ENCODE results near the gene TAS2R10.

The TAS2R10 gene

GRCh38 chr12:10807186-10807585 lies 19.0 kb downstream of the TAS2R10 start, which contains the start of gene TAS2R8:
Gene TAS2R8 (minus strand): TSS chr12:10807286. CDS start chr12:10806980, 306 bp downstream.
- Histone ChIP-seq H3K36me3 (ENCODE audit: control insufficient read depth, low read length) (no peaks in the 10 kb centered on the region), H3F3A (ENCODE audit: control insufficient read depth, insufficient read depth) (no peaks in the 10 kb centered on the region), H3K27ac (ENCODE audit: low read depth, low read length) (no peak within 1 kb of the TSS), H3K9me2 (replicated peaks; ENCODE audit: control insufficient read depth, low read length) (no peaks in the 10 kb centered on the region), H3K4me3 (ENCODE audit: low read length) (no peak within 1 kb of the TSS), H3K27me3 (ENCODE audit: control insufficient read depth, low read length) (no peaks in the 10 kb centered on the region), H3K4me2 (ENCODE audit: low read length) (no peak within 1 kb of the TSS), H3K9me3 (ENCODE audit: control insufficient read depth, insufficient read depth, low read length) (no peaks in the 10 kb centered on the region), H4K20me1 (ENCODE audit: control insufficient read depth, insufficient read depth, low read depth, low read length) (no peaks in the 10 kb centered on the region), H3K79me2 (ENCODE audit: control insufficient read depth, low read length) (no peaks in the 10 kb centered on the region), H3K4me1 (ENCODE audit: control insufficient read depth, low read length) (no peaks in the 10 kb centered on the region)
- TF ChIP-seq CTCF (IDR thresholded peaks at IDR 0.05; ENCODE audit: low read depth, low read length, poor library complexity, severe bottlenecking), result no peak
- no peak for TF ChIP-seq EZH2phosphoT487 (IDR thresholded peaks at IDR 0.05; ENCODE audit: borderline replicate concordance, low read length)

- H3K79me2 ChIP-seq (ENCODE audit: control insufficient read depth, low read length), result no peaks in the 10 kb centered on the region
Observed at GRCh38 chr12:10802587-10802986, 23.6 kb downstream of the TAS2R10 start, which contains the start of gene TAS2R7. Gene TAS2R7 (minus strand): TSS chr12:10802627. CDS start chr12:10802570, 57 bp downstream.

GRCh38 chr12:10801741-10802140 lies 24.4 kb downstream of the TAS2R10 start:
- Histone ChIP-seq H3K27ac (ENCODE audit: low read depth, low read length) (no peak overlapping the region), H3K4me2 (ENCODE audit: low read length) (no peak overlapping the region), H4K20me1 (ENCODE audit: control insufficient read depth, insufficient read depth, low read depth, low read length) (no peaks in the 10 kb centered on the region), H3K9me2 (replicated peaks; ENCODE audit: control insufficient read depth, low read length) (no peaks in the 10 kb centered on the region), H3K4me3 (ENCODE audit: low read length) (no peak overlapping the region), H3F3A (ENCODE audit: control insufficient read depth, insufficient read depth) (no peaks in the 10 kb centered on the region), H3K27me3 (ENCODE audit: control insufficient read depth, low read length) (no peaks in the 10 kb centered on the region), H3K9me3 (ENCODE audit: control insufficient read depth, insufficient read depth, low read length) (no peaks in the 10 kb centered on the region), H3K4me1 (ENCODE audit: control insufficient read depth, low read length) (no peaks in the 10 kb centered on the region), H3K79me2 (ENCODE audit: control insufficient read depth, low read length) (no peaks in the 10 kb centered on the region), H3K36me3 (ENCODE audit: control insufficient read depth, low read length) (no peaks in the 10 kb centered on the region)
- TF ChIP-seq EZH2phosphoT487 (IDR thresholded peaks at IDR 0.05; ENCODE audit: borderline replicate concordance, low read length) (no peak), CTCF (IDR thresholded peaks at IDR 0.05; ENCODE audit: low read depth, low read length, poor library complexity, severe bottlenecking) (no peak)

More at GRCh38 chr12:10802587-10802986, 23.6 kb downstream of the TAS2R10 start, which contains the start of gene TAS2R7:
- H3K9me2 ChIP-seq (replicated peaks; ENCODE audit: control insufficient read depth, low read length), result no peaks in the 10 kb centered on the region
- H3K4me1 ChIP-seq (ENCODE audit: control insufficient read depth, low read length), result no peaks in the 10 kb centered on the region
- no peaks in the 10 kb centered on the region for H4K20me1 ChIP-seq (ENCODE audit: control insufficient read depth, insufficient read depth, low read depth, low read length)
- H3K9me3 ChIP-seq (ENCODE audit: control insufficient read depth, insufficient read depth, low read length), result no peaks in the 10 kb centered on the region
- no peak within 1 kb of the TSS for H3K4me3 ChIP-seq (ENCODE audit: low read length)
- H3F3A ChIP-seq (ENCODE audit: control insufficient read depth, insufficient read depth), result no peaks in the 10 kb centered on the region
- no peak within 1 kb of the TSS for H3K27ac ChIP-seq (ENCODE audit: low read depth, low read length)
- H3K27me3 ChIP-seq (ENCODE audit: control insufficient read depth, low read length), result no peaks in the 10 kb centered on the region
- TF ChIP-seq EZH2phosphoT487 (IDR thresholded peaks at IDR 0.05; ENCODE audit: borderline replicate concordance, low read length) (no peak), CTCF (IDR thresholded peaks at IDR 0.05; ENCODE audit: low read depth, low read length, poor library complexity, severe bottlenecking) (no peak)
- H3K4me2 ChIP-seq (ENCODE audit: low read length), result no peak within 1 kb of the TSS
- no peaks in the 10 kb centered on the region for H3K36me3 ChIP-seq (ENCODE audit: control insufficient read depth, low read length)

Measured in DOHH2 (cell line).